ENCODE data around the gene BCHE. TPM values are rescaled to one million over a fixed set of nuclear protein-coding genes. Genes with fewer than 3 reads are reported as not detected.

BCHE gene
- total RNA-seq, 1 donor from 2014 or later: not detected

GRCh38 chr3:165744025-165744424 lies 93.2 kb downstream of the BCHE start:
- TF ChIP-seq CTCF (IDR thresholded peaks at IDR 0.05): no peak
- Histone ChIP-seq H3K27me3 (no peaks in the 10 kb centered on the region), H3K9me3 (no peaks in the 10 kb centered on the region), H3K4me1 (no peaks in the 10 kb centered on the region), H3K36me3 (no peaks in the 10 kb centered on the region), H3K27ac (no peak overlapping the region), H3K4me3 (no peak overlapping the region)
- intact Hi-C loops (cut with DNase I): no loop called here
- no peak for DNase-seq (ENCODE audit: low spot score in 2 of 2)

- no peak for DNase-seq (ENCODE audit: low spot score in 2 of 2)
- TF ChIP-seq CTCF (IDR thresholded peaks at IDR 0.05): no peak
- Histone ChIP-seq H3K9me3 (no peaks in the 10 kb centered on the region), H3K4me1 (no peaks in the 10 kb centered on the region), H3K27me3 (no peaks in the 10 kb centered on the region), H3K36me3 (no peaks in the 10 kb centered on the region), H3K4me3 (no peak overlapping the region), H3K27ac (no peak overlapping the region)
- intact Hi-C loops (cut with DNase I): no loop called here
Measured at GRCh38 chr3:165742351-165742750, 94.9 kb downstream of the BCHE start.

- no peak overlapping the region for H3K4me3 ChIP-seq
- no peak overlapping the region for H3K27ac ChIP-seq
- no peaks in the 10 kb centered on the region for H3K9me3 ChIP-seq
- intact Hi-C loops (cut with DNase I): no loop called here
- H3K4me1 ChIP-seq: no peaks in the 10 kb centered on the region
- H3K36me3 ChIP-seq: no peaks in the 10 kb centered on the region
- no peak for DNase-seq (ENCODE audit: low spot score in 2 of 2)
- TF ChIP-seq CTCF (IDR thresholded peaks at IDR 0.05): no peak
- H3K27me3 ChIP-seq: no peaks in the 10 kb centered on the region
Measured at GRCh38 chr3:165729756-165730155, 107.5 kb downstream of the BCHE start.

- Histone ChIP-seq H3K4me3 (no peak overlapping the region), H3K27me3 (no peaks in the 10 kb centered on the region), H3K27ac (no peak overlapping the region), H3K9me3 (no peaks in the 10 kb centered on the region), H3K36me3 (no peaks in the 10 kb centered on the region), H3K4me1 (no peaks in the 10 kb centered on the region)
- DNase-seq (ENCODE audit: low spot score in 2 of 2): no peak
- no peak for TF ChIP-seq CTCF (IDR thresholded peaks at IDR 0.05)
- intact Hi-C loops (cut with DNase I): no loop called here
Measured at GRCh38 chr3:165728924-165729323, 108.3 kb downstream of the BCHE start.

GRCh38 chr3:165725296-165725695 lies 111.9 kb downstream of the BCHE start:
- no peak for DNase-seq (ENCODE audit: low spot score in 2 of 2)
- Histone ChIP-seq H3K9me3 (no peaks in the 10 kb centered on the region), H3K4me3 (no peak overlapping the region), H3K36me3 (no peaks in the 10 kb centered on the region), H3K27me3 (no peaks in the 10 kb centered on the region), H3K27ac (no peak overlapping the region), H3K4me1 (no peaks in the 10 kb centered on the region)
- TF ChIP-seq CTCF (IDR thresholded peaks at IDR 0.05): no peak
- intact Hi-C loops (cut with DNase I): no loop called here

Data from ascending aorta (tissue), 2 donors.